H1 (cell line): ENCODE data around the gene STAC. TPM values are rescaled to one million over a fixed set of nuclear protein-coding genes. Genes with fewer than 3 reads are reported as not detected.

Experiments used
- ATF3 ChIP-seq: IDR thresholded peaks from 2 replicates; pipeline ENCODE4 v1.6.1; 2011; ENCODE audit warnings: low read depth, mild to moderate bottlenecking, low read length; ENCODE audit not compliant: insufficient read depth
- CHD7 ChIP-seq: fragments of 300-600 bp; sonication (generic); IDR thresholded peaks from 2 replicates; pipeline ENCODE4 v1.7.1; 2012; ENCODE audit warnings: low read length, moderate library complexity, mild to moderate bottlenecking, inconsistent platforms; ENCODE audit not compliant: insufficient replicate concordance
- JUN ChIP-seq: IDR thresholded peaks from 2 replicates; pipeline ENCODE4 v1.6.1; 2011; ENCODE audit warnings: low read depth, mild to moderate bottlenecking, improper control_type of control experiment, low read length
- RNF2 ChIP-seq: fragments of 200-900, 300-1000 bp; sonication (generic); IDR thresholded peaks from 2 replicates; pipeline ENCODE4 v1.7.1; 2016; ENCODE audit warnings: borderline replicate concordance, low read depth, mild to moderate bottlenecking, antibody characterized with exemption, low read length; ENCODE audit not compliant: poor library complexity, severe bottlenecking; ENCODE audit errors: missing control alignments
- SP2 ChIP-seq: IDR thresholded peaks from 2 replicates; pipeline ENCODE4 v1.6.1; 2012; ENCODE audit warnings: mild to moderate bottlenecking, low read length, inconsistent platforms
- polyA plus RNA-seq, 7 experiments: library from polyadenylated mRNA; depleted of rRNA in 3 of 7; stranded (reverse) in 5 of 7; unstranded in 2 of 7; fragments of >200 nt in 5 of 7; fragments of 200-250 nt in 2 of 7; gene quantifications; 1 replicate in 5 of 7; 2 replicates in 1 of 7; 4 replicates in 1 of 7; pipeline versions ENCODE4 v1.2.1 to v1.2.3, GENCODE V29; 2011 to 2013; ENCODE audit warnings: missing spikeins in 2 of 7, mixed read lengths in 2 of 7
- total RNA-seq: library from RNA; stranded (reverse); fragmentation: NEBNext Ultra II Directional; extraction: Animal tissue kit (Norgen Biotek cat#: 25700); gene quantifications from 2 replicates; pipeline ENCODE4 v1.2.1, GENCODE V29; 2021

The STAC gene
- total and polyA plus RNA-seq, 2 of the 8 experiments (the other 6 are each of a cell fraction or from before 2014, with no cell fraction given), result 8.0 to 18.1 TPM

- TF ChIP-seq CHD7, result no peak
- no peak for TF ChIP-seq ATF3
- no peak for TF ChIP-seq RNF2
- TF ChIP-seq JUN, result no peak
- no peak for TF ChIP-seq SP2
Measured at GRCh38 chr3:36477655-36478054, 97.4 kb downstream of the STAC start (continued).
